HEK293 (cell line): ENCODE data around the gene GRID2.
"Not testable (repeated sequence)": the region's sequence is repeated elsewhere in the genome, so short reads cannot be mapped to it uniquely, and the experiment has no call there.

Experiments used
- CTCF ChIA-PET: fragments of 350-600 bp; formaldehyde crosslinking; extraction: SDS; loops from one replicate; lab custom pipeline; 2021; ENCODE audit warnings: antibody characterized with exemption; lab: Yijun Ruan, JAX
- POLR2A ChIA-PET: fragments of 300-600 bp; formaldehyde crosslinking; extraction: SDS; loops from one replicate; lab custom pipeline; 2020; ENCODE audit warnings: antibody characterized with exemption, inconsistent platforms; lab: Yijun Ruan, JAX
- H3K27ac ChIP-seq: fragments of 200-500 bp; sonication (Bioruptor generic); 2 replicates; pipeline ENCODE4 v1.5.1; 2014; ENCODE audit warnings: low read depth, low read length, control low read depth, inconsistent platforms; ENCODE audit errors: extremely low read depth
- H3K36me3 ChIP-seq, 2 experiments: fragments of 200-500 bp in 1 of 2; sonication (Bioruptor generic) in 1 of 2; 1 replicate in 1 of 2; 2 replicates in 1 of 2; pipeline ENCODE4 v1.5.1; 2014 to 2017; ENCODE audit warnings: inconsistent platforms in 2 of 2, low read length in 2 of 2; ENCODE audit not compliant: control insufficient read depth in 2 of 2, insufficient read depth in 1 of 2
- H3K4me1 ChIP-seq: fragments of 200-500 bp; sonication (Bioruptor generic); 2 replicates; pipeline ENCODE4 v1.5.1; 2014; ENCODE audit warnings: mild to moderate bottlenecking, low read length, inconsistent platforms; ENCODE audit not compliant: control insufficient read depth, insufficient read depth
- H3K4me3 ChIP-seq: 2 replicates; pipeline ENCODE4 v1.5.1; 2011; ENCODE audit warnings: low read depth, mild to moderate bottlenecking, control low read depth, low read length, moderate library complexity
- H3K9me3 ChIP-seq: fragments of 200-500 bp; sonication (Bioruptor generic); 2 replicates; pipeline ENCODE4 v1.5.1; 2014; ENCODE audit warnings: low read depth, low read length, inconsistent platforms; ENCODE audit not compliant: control insufficient read depth, insufficient read depth
- ELK4 ChIP-seq: IDR thresholded peaks from 2 replicates; pipeline ENCODE4 v1.6.1; 2011; ENCODE audit warnings: mild to moderate bottlenecking, low read depth, low read length, borderline replicate concordance
- GLI4 ChIP-seq: fragments of 450-650 bp; formaldehyde crosslinking; IDR thresholded peaks from 2 replicates; pipeline ENCODE4 v1.5.1; 2016; ENCODE audit warnings: missing biosample characterization, missing genetic modification characterization
- GLIS2 ChIP-seq: fragments of 450-650 bp; formaldehyde crosslinking; IDR thresholded peaks from 2 replicates; pipeline ENCODE4 v1.5.1; 2016; ENCODE audit warnings: missing biosample characterization, missing genetic modification characterization
- ZBTB7A ChIP-seq: fragments of 450-650 bp; formaldehyde crosslinking; IDR thresholded peaks from 2 replicates; pipeline ENCODE4 v1.5.1; 2016; ENCODE audit warnings: low read depth, missing biosample characterization, missing genetic modification characterization
- ZIC2 ChIP-seq: fragments of 450-650 bp; formaldehyde crosslinking; IDR thresholded peaks from 2 replicates; pipeline ENCODE4 v1.5.1; 2016; ENCODE audit warnings: missing biosample characterization, missing genetic modification characterization
- ZNF16 ChIP-seq: fragments of 450-650 bp; formaldehyde crosslinking; IDR thresholded peaks from 2 replicates; pipeline ENCODE4 v1.5.1; 2016; ENCODE audit warnings: low read depth, missing biosample characterization, missing genetic modification characterization
- ZNF174 ChIP-seq: fragments of 450-650 bp; formaldehyde crosslinking; IDR thresholded peaks from 2 replicates; pipeline ENCODE4 v1.5.0; 2017; ENCODE audit warnings: missing biosample characterization, mild to moderate bottlenecking, missing genetic modification characterization
- ZNF223 ChIP-seq: fragments of 450-650 bp; formaldehyde crosslinking; IDR thresholded peaks from 2 replicates; pipeline ENCODE4 v1.5.1; 2016; ENCODE audit warnings: missing biosample characterization, missing genetic modification characterization
- ZNF335 ChIP-seq: fragments of 450-650 bp; formaldehyde crosslinking; conservative IDR thresholded peaks from 2 replicates; pipeline ENCODE4 v1.5.1; 2016; ENCODE audit warnings: missing biosample characterization, missing genetic modification characterization
- ZNF341 ChIP-seq: fragments of 450-650 bp; formaldehyde crosslinking; IDR thresholded peaks from 2 replicates; pipeline ENCODE4; 2016; ENCODE audit warnings: low read depth, missing biosample characterization, missing genetic modification characterization
- ZNF501 ChIP-seq: fragments of 450-650 bp; formaldehyde crosslinking; IDR thresholded peaks from 2 replicates; pipeline ENCODE4 v1.5.1; 2016; ENCODE audit warnings: missing biosample characterization, missing genetic modification characterization
- ZNF510 ChIP-seq: fragments of 450-650 bp; formaldehyde crosslinking; IDR thresholded peaks from 2 replicates; pipeline ENCODE4 v1.5.1; 2018; ENCODE audit warnings: mild to moderate bottlenecking, missing genetic modification characterization, missing biosample characterization; ENCODE audit not compliant: insufficient replicate concordance
- ZNF580 ChIP-seq: fragments of 450-650 bp; formaldehyde crosslinking; IDR thresholded peaks from 2 replicates; pipeline ENCODE4 v1.5.1; 2016; ENCODE audit warnings: missing biosample characterization, missing genetic modification characterization
- ZNF610 ChIP-seq: fragments of 450-650 bp; formaldehyde crosslinking; IDR thresholded peaks from 2 replicates; pipeline ENCODE4 v1.5.1; 2016; ENCODE audit warnings: missing biosample characterization, missing genetic modification characterization, borderline replicate concordance
- ZNF639 ChIP-seq: fragments of 450-650 bp; formaldehyde crosslinking; IDR thresholded peaks from 2 replicates; pipeline ENCODE4 v1.5.1; 2016; ENCODE audit warnings: missing biosample characterization, missing genetic modification characterization
- ZNF664 ChIP-seq: fragments of 450-650 bp; formaldehyde crosslinking; IDR thresholded peaks from 2 replicates; pipeline ENCODE4 v1.5.1; 2016; ENCODE audit warnings: missing biosample characterization, missing genetic modification characterization
- ZNF704 ChIP-seq: fragments of 450-650 bp; formaldehyde crosslinking; IDR thresholded peaks from 2 replicates; pipeline ENCODE4 v1.5.1; 2016; ENCODE audit warnings: missing biosample characterization, missing genetic modification characterization
- ZNF792 ChIP-seq: fragments of 450-650 bp; formaldehyde crosslinking; IDR thresholded peaks from 2 replicates; pipeline ENCODE4 v1.5.1; 2016; ENCODE audit warnings: missing biosample characterization, missing genetic modification characterization
- ZNF837 ChIP-seq: fragments of 450-650 bp; formaldehyde crosslinking; IDR thresholded peaks from 2 replicates; pipeline ENCODE4 v1.5.1; 2016; ENCODE audit warnings: missing biosample characterization, missing genetic modification characterization
- TF ChIP-seq, protein P1 (sequence below): fragments of 450-650 bp; formaldehyde crosslinking; IDR thresholded peaks from 2 replicates; pipeline ENCODE4 v1.5.1; 2016; ENCODE audit warnings: missing biosample characterization, missing genetic modification characterization
- TF ChIP-seq, protein P2 (sequence below): fragments of 450-650 bp; formaldehyde crosslinking; IDR thresholded peaks from 2 replicates; pipeline ENCODE4 v1.5.1; 2016; ENCODE audit warnings: missing biosample characterization, missing genetic modification characterization
- TF ChIP-seq, protein P3 (sequence below): fragments of 450-650 bp; formaldehyde crosslinking; optimal IDR thresholded peaks from 2 replicates; pipeline ENCODE3; 2016; ENCODE audit warnings: missing biosample characterization, mild to moderate bottlenecking, missing genetic modification characterization

Gene GRID2

GRCh38 chr4:93671093-93671492, 1367.3 kb downstream of the GRID2 start:
- CTCF ChIA-PET: no interaction called here
- POLR2A ChIA-PET: no interaction called here
- Histone ChIP-seq H3K27ac (no peak overlapping the region), H3K9me3 (no peaks in the 10 kb centered on the region), H3K36me3 (no peaks in the 10 kb centered on the region), H3K4me1 (no peaks in the 10 kb centered on the region), H3K4me3 (no peak overlapping the region)
- TF ChIP-seq, protein P1, sequence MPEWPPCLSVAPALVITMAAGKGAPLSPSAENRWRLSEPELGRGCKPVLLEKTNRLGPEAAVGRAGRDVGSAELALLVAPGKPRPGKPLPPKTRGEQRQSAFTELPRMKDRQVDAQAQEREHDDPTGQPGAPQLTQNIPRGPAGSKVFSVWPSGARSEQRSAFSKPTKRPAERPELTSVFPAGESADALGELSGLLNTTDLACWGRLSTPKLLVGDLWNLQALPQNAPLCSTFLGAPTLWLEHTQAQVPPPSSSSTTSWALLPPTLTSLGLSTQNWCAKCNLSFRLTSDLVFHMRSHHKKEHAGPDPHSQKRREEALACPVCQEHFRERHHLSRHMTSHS: no peak
- no peak for TF ChIP-seq ZNF664 (tag by site-specific recombination)
- no peak for TF ChIP-seq ZNF174 (tag by site-specific recombination)
- TF ChIP-seq GLI4 (tag by site-specific recombination): no peak
- no peak for TF ChIP-seq ZIC2
- TF ChIP-seq ELK4: no peak
- no peak for TF ChIP-seq ZNF837 (tag by site-specific recombination)
- no peak for TF ChIP-seq ZNF341 (tag by site-specific recombination)

DNA sequence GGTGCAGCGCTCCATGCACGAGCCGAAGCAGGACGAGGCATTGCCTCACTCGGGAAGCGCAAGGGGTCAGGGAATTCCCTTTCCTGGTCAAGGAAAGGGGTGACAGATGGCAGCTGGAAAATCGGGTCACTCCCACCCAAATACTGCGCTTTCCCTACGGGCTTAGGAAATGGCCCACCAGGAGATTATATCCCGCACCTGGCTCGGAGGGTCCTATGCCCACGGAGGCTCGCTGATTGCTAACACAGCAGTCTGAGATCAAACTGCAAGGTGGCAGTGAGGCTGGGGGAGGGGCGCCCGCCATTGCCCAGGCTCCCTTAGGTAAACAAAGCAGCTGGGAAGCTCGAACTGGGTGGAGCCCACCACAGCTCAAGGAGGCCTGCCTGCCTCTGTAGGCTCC, 1373.2 kb downstream of the GRID2 start:
- H3K4me3 ChIP-seq, H3K27ac ChIP-seq, CTCF ChIA-PET, POLR2A ChIA-PET, H3K36me3 ChIP-seq, H3K4me1 ChIP-seq, H3K9me3 ChIP-seq: not testable (repeated sequence)

DNA sequence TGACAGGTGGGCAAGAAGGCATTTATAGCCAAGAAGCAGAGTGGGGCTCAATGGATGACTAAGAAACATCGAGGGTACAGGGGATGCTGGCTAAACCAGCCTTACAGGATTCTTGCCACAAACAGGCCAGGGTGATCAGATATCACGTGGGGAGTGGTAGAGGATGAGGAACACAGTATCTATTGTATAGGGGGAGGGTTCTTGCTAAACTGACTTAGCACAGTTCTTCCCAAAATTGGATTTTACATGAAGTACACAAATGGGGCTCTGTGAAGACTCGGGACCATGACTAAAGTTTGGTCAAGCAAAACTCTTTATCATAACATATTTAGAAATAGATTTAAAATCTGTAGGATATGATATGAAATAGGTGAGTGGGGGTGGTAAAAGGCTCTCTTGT, 1380.8 kb downstream of the GRID2 start:
- CTCF ChIA-PET: no interaction called here

GRCh38 chr4:93687304-93687703, 1383.5 kb downstream of the GRID2 start:
- ChIA-PET CTCF (interaction anchor here (0.6 to 1.4 kb wide), 2 partner anchors 13 to 62 kb away, joined by 3 read pairs; no protein-coding TSS in a partner anchor), POLR2A (no interaction called here)
- H3K4me1 ChIP-seq: no peaks in the 10 kb centered on the region
- H3K4me3 ChIP-seq: no peak overlapping the region
- H3K27ac ChIP-seq: no peak overlapping the region
- H3K9me3 ChIP-seq: no peaks in the 10 kb centered on the region
- H3K36me3 ChIP-seq: no peaks in the 10 kb centered on the region
- no peak for TF ChIP-seq ZNF792 (tag by site-specific recombination)
- TF ChIP-seq ZBTB7A: no peak
- no peak for TF ChIP-seq ZNF580
- no peak for TF ChIP-seq ZNF335 (tag by site-specific recombination)
- no peak for TF ChIP-seq ZNF501
- TF ChIP-seq GLIS2 (tag by site-specific recombination): no peak
- no peak for TF ChIP-seq ZNF223 (tag by site-specific recombination)
- no peak for TF ChIP-seq ZNF639 (tag by site-specific recombination)
- TF ChIP-seq, protein P2, sequence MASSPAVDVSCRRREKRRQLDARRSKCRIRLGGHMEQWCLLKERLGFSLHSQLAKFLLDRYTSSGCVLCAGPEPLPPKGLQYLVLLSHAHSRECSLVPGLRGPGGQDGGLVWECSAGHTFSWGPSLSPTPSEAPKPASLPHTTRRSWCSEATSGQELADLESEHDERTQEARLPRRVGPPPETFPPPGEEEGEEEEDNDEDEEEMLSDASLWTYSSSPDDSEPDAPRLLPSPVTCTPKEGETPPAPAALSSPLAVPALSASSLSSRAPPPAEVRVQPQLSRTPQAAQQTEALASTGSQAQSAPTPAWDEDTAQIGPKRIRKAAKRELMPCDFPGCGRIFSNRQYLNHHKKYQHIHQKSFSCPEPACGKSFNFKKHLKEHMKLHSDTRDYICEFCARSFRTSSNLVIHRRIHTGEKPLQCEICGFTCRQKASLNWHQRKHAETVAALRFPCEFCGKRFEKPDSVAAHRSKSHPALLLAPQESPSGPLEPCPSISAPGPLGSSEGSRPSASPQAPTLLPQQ (tag by site-specific recombination): no peak
- no peak for TF ChIP-seq ZNF704 (tag by site-specific recombination)
- TF ChIP-seq ZNF610 (tag by site-specific recombination): no peak
- TF ChIP-seq ZNF16 (tag by site-specific recombination): no peak
- TF ChIP-seq ZNF510 (tag by site-specific recombination): no peak

More for the DNA sequence above, 1380.8 kb downstream of the GRID2 start:
- H3K36me3 ChIP-seq: no peaks in the 10 kb centered on the region
- no peaks in the 10 kb centered on the region for H3K4me1 ChIP-seq
- POLR2A ChIA-PET: no interaction called here
- TF ChIP-seq, protein P3, sequence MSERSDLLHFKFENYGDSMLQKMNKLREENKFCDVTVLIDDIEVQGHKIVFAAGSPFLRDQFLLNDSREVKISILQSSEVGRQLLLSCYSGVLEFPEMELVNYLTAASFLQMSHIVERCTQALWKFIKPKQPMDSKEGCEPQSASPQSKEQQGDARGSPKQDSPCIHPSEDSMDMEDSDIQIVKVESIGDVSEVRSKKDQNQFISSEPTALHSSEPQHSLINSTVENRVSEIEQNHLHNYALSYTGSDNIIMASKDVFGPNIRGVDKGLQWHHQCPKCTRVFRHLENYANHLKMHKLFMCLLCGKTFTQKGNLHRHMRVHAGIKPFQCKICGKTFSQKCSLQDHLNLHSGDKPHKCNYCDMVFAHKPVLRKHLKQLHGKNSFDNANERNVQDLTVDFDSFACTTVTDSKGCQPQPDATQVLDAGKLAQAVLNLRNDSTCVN (tag by site-specific recombination): no peak
- H3K9me3 ChIP-seq: no peaks in the 10 kb centered on the region
- no peak overlapping the region for H3K27ac ChIP-seq
- H3K4me3 ChIP-seq: no peak overlapping the region
